Stimulated activated naive CD4-positive, alpha-beta T cell treated with Interleukin-2 at 50 U/mL for 16 hours (primary cell): Measurements from ENCODE around the gene CCER1.

ENCODE experiments used
- DNase-seq: peaks from one replicate; lab custom pipeline; 2025; lab: John Stamatoyannopoulos, UW

CCER1 gene

DNA sequence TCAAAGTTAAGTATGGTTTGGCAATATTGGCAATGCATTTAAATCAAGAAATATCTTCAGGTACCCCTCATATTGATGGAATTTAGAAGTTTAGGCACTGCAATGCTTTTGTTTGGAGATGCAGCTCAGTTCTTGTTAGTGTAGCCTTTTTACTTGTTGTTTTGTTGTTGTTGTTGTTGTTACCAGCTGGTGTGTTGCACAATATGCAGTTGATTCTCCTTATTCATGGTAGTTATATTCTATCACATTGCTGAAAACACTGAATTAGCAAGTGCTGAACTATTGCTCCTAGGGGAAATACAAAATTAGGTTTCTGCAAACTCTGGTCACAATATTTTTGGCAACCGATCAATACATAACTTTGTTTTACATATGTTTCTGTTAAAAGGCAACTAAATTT is 34.8 kb downstream of the CCER1 start:
- DNase-seq, result no peak

DNA sequence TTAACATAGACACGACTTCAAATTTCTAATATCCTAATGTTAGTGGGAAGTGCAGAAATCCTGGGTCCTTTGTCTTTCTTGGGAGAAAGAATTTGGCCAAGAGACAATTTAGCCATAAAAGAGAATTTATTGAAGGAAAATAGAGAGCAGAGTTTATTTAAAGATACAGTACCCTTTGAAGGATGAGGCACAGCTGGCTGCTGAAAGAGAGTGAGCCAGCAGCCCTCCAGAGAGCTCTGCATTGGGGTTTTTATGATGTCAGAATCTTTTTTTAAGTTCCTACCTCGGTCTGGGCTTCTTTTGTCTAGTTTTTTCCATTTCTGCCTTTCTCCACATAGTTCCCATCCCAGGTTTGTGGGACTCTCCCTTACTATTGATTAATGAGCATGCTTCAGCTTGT is 37.5 kb downstream of the CCER1 start:
- DNase-seq, result no peak

DNA sequence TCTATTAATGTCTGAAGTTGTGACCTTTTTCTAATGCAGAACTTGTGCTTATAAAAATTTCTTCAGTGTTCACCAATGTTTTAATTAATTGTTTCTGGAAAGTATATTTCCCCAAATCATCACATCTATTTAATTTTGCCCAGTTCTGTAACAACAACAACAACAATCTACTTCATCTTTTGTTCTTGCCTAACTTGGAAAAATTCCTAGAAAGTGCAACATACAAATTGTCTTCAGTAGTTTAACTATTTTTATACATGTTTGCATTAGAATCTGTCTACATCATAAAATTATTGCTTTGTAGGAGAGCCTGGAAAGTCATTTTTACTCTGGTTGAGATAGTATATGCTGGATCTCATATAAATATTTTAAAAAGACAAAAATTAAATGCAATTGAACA is 38.5 kb downstream of the CCER1 start:
- DNase-seq, result no peak

DNA sequence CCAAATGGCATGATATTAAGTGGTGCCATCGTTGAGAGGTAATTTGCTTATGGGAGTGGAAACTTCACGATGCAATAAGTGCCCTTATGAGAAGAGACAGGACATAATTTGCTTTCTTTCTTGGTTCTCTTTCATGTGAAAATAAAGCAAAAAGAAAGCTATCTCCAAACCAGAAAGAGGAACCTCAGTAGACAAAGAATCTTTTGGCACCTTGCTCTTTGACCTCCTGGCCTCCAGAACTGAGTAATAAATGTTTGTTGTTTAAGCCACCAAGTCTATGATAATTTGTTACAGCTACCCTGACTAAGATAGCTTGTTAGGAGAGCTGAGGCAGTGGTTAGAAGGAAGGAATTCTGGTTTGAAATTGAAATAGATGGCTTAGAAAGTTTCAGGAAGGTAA is 39.6 kb downstream of the CCER1 start:
- no peak for DNase-seq

DNA sequence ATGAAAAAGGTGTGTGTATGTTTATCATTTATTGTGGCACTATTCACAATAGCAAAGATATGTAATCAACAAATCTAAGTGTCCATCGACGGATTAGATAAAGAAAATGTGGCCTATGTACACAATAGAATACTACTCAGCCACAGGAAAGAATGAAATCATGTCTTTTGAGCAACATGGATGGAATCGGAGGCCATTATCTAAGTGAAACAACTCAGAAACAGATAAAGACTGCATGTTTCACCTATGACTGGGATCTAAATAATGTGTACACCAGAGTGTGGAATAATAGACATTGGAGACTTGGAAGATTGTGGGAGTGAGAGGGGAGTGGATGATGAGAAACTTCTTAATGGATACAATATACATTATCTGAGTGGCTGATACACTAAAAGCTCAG is 44.0 kb downstream of the CCER1 start:
- DNase-seq, result no peak

DNA sequence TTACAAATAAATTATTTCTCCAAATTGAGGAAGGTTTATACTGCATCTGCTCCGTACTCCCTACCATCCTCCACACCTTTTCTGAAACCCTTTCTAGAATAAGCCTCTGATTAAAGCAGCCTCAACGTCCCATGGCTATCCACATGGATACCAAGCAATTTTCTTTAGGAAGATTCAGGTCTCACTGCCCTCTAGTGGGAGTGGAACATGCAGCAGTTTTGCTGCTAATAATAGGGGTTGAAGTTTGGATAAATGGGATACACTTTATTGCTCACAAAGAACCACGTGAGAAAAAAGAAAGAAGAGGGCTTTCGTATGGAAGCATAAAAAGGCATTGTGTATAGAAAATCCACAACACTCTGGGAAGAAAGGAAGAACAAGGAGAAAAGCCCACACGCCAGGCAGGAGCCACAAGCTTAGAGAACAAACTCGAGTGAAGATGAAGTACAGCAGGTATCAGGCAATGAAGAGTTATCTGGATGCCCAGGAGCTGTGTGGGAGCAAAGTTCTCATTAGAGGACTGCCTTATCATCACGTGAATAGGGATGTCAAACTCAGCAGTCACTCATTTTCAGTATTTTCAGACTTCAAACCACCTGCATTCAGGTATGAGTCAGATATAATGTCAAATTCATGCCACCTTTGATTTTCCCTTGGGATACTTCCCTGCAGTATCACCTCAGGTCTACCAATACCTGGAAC is 45.8 kb downstream of the CCER1 start:
- no peak for DNase-seq

DNA sequence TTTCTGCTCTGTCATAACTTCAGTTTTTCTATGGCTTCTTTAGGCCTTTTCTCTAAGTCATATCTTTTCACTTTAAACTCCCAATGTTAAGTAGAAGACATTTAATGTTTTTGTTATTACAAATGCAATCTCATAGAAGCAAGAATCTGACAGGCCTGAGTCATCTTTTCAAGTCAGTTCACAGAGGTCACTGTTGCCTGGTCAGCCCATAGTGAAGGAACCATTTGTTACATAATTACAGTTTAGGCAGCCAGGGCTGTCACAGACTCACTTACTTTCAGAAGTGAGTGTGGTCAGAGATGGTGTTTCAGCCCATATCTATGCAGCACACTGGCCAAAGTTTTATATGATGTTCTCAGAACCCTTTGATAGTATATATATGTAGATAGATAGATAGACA is 46.5 kb downstream of the CCER1 start:
- DNase-seq, result no peak

DNA sequence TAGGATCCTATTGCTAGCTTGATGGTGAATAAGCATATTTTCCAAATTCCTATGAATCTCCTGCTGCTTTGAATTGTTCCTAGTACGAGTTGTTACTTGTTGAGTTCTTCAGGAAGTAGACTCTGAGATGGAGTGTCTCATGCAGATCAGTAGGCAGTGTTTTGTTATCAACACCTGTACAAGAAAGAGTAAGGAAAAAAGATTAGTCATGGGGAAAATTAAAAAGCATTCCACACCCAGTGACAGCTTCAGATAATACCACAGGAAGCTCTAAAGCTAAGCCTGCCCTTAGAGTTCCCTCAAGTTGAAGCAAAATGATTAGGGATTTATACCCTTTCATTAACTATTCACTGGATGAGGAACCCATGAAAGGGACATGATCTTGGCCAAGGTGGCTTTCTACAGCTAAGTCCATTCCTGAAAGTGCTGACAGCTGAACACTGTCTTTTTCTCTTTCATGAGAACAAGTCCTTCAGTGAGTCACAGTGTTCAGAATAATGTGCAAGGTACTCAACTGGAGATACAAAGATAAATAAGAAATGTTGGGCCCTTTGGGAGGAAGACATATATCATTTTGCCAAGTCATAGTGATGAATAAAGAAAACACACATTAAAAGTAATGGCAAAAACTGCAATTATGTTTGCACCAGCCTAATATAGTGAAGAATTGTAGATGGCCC is 49.1 kb downstream of the CCER1 start:
- no peak for DNase-seq

DNA sequence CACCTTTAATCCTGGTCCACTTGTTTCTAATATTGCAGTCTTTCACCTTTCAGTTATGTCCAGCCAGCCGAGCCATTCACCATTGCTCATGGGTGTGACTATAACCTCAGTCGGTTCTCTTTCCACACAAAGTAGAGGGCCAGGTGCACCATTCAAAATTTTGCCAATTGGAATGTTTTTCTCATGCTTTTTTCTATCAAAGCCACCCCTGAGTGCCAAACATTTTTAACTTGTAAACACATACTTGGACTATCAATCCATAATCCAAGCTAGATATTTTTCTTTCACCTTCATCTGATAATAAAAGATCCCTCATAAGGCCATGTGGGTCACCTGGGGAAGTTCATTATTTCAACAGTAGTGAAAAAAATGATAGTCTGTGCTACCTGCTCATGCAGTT is 52.4 kb downstream of the CCER1 start:
- no peak for DNase-seq
